Mesodermal cell (in vitro differentiated cells): ENCODE measurements around the gene TMEM116.

Experiments
- H3K27ac ChIP-seq: 2 replicates; pipeline ENCODE4 v1.7.0; 2013; ENCODE audit warnings: mild to moderate bottlenecking, low read depth, low read length, moderate library complexity; ENCODE audit not compliant: severe bottlenecking
- H3K36me3 ChIP-seq: 2 replicates; pipeline ENCODE4 v1.7.1; 2013; ENCODE audit warnings: mild to moderate bottlenecking, low read length, moderate library complexity; ENCODE audit not compliant: control insufficient read depth, insufficient read depth
- H3K4me1 ChIP-seq: one replicate; pipeline ENCODE4 v1.7.1; 2013; ENCODE audit warnings: mild to moderate bottlenecking, low read length; ENCODE audit not compliant: insufficient read depth, control insufficient read depth, poor library complexity, severe bottlenecking
- H3K4me3 ChIP-seq: 2 replicates; pipeline ENCODE4 v1.7.0; 2013; ENCODE audit warnings: low read length, control low read depth, mild to moderate bottlenecking; ENCODE audit not compliant: insufficient read depth, poor library complexity, severe bottlenecking; ENCODE audit errors: extremely low read depth
- H3K9me3 ChIP-seq: 2 replicates; pipeline ENCODE4 v1.7.1; 2013; ENCODE audit warnings: mild to moderate bottlenecking, low read length, moderate library complexity; ENCODE audit not compliant: control insufficient read depth
- WGBS, 2 experiments: methylation state at CpG; one replicate each; pipeline ENCODE4 v1.1.5; 2013; ENCODE audit warnings: missing lambda C conversion rate in 2 of 2; ENCODE audit not compliant: insufficient coverage in 2 of 2; 5-methylcytosine and 5-hydroxymethylcytosine counted together

The TMEM116 gene

GRCh38 chr12:111901182-111901581, 111.8 kb downstream of the TMEM116 start:
- H3K9me3 ChIP-seq = no peaks in the 10 kb centered on the region
- H3K36me3 ChIP-seq = peaks cover 68% of the 10 kb centered on the region
- WGBS, 2 experiments = 83 to 100% methylated on average over 1 to 3 of the region's 4 CpGs
- H3K4me3 ChIP-seq = no peak overlapping the region
- H3K4me1 ChIP-seq = no peaks in the 10 kb centered on the region
- H3K27ac ChIP-seq = no peak overlapping the region

- H3K4me3 ChIP-seq = no peak overlapping the region
- peaks cover 87% of the 10 kb centered on the region for H3K36me3 ChIP-seq
- no peaks in the 10 kb centered on the region for H3K4me1 ChIP-seq
- H3K9me3 ChIP-seq = no peaks in the 10 kb centered on the region
- 100% methylated on average over 1 of the region's 5 CpGs; no CpG with 5 or more reads in 1 of the 2 experiments for WGBS, 2 experiments
- no peak overlapping the region for H3K27ac ChIP-seq
These were observed 118.4 kb downstream of the TMEM116 start for GRCh38 chr12:111894556-111894955.

GRCh38 chr12:111893287-111893686, 119.7 kb downstream of the TMEM116 start:
- Histone ChIP-seq H3K36me3 (peaks cover 90% of the 10 kb centered on the region), H3K9me3 (no peaks in the 10 kb centered on the region), H3K27ac (no peak overlapping the region), H3K4me3 (no peak overlapping the region), H3K4me1 (no peaks in the 10 kb centered on the region)
- WGBS, 2 experiments = no CpG with 5 or more reads among the region's 2 CpGs

- whole genome bisulfite sequencing, 2 experiments = 95 to 97% methylated on average over 7 to 8 of the region's 11 CpGs
- Histone ChIP-seq H3K4me1 (no peaks in the 10 kb centered on the region), H3K27ac (no peak overlapping the region), H3K4me3 (no peak overlapping the region), H3K36me3 (peaks cover 99% of the 10 kb centered on the region), H3K9me3 (no peaks in the 10 kb centered on the region)
These were observed 124.8 kb downstream of the TMEM116 start for GRCh38 chr12:111887926-111888745.

DNA sequence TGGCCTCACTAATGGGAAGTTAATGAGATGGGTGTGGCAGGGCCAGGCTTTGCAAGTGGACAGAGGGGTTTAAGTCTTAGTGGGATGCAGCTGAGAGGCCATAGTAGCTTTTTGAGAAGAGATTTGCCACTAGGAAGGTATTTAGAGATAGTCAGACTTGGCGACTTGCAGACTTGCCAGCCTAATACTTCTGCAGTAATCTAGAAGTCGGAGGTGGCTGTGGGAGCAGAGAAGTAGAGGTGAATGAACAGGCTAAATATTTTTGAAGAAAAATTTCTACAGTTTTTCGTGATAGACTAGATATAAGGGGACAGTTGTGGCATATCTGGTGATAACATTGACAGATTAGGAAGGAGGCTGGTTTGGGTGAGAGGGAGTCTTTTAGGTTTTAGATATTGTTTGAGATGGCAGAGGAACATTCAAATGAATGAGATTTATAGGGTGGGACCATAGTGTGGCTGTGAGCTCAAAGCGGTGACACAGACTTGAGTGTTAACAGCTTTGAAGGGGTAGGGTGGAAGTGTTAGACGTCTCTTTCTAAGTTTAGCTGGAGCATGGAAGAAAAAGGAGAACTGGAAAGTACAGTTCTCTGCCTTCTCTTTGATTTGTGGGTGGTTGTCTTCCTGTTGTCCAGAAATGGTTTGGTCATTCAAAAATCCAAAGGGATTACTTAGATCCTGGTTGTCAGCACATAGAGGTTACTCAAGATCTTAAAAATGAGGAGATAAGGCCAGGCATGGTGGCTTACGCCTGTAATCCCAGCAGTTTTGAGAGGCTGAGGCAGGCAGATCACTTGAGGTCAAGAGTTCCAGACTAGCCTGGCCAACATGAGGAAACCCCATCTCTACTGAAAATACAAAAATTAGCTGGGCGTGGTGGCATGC, 126.1 kb downstream of the TMEM116 start:
- no peaks in the 10 kb centered on the region for H3K9me3 ChIP-seq
- H3K27ac ChIP-seq = no peak overlapping the region
- H3K4me3 ChIP-seq = no peak overlapping the region
- H3K36me3 ChIP-seq = peaks cover 99% of the 10 kb centered on the region
- 93 to 95% methylated on average over 7 of the region's 7 CpGs for WGBS, 2 experiments
- H3K4me1 ChIP-seq = no peaks in the 10 kb centered on the region

GRCh38 chr12:111881716-111882115, 131.2 kb downstream of the TMEM116 start:
- H3K27ac ChIP-seq = no peak overlapping the region
- WGBS, 2 experiments = 100% methylated on average over 1 of the region's 1 CpG
- no peaks in the 10 kb centered on the region for H3K9me3 ChIP-seq
- H3K4me1 ChIP-seq = no peaks in the 10 kb centered on the region
- peaks cover 94% of the 10 kb centered on the region for H3K36me3 ChIP-seq
- H3K4me3 ChIP-seq = no peak overlapping the region
